WTC11 (cell line): ENCODE data around the gene PLCE1. TPM values are rescaled to one million over a fixed set of nuclear protein-coding genes. Genes with fewer than 3 reads are reported as not detected.

ENCODE experiments used
- ATAC-seq: fragments of 200-7000 bp; cut with Tn5 transposase; 2 replicates; pipeline ENCODE4 v1.10.0; 2021; ENCODE audit warnings: mild to moderate bottlenecking, moderate library complexity
- CTCF ChIA-PET: fragments of 300-600 bp; sonication (Branson Sonifier 250); formaldehyde crosslinking; loops from one replicate; lab custom pipeline; 2021; ENCODE audit warnings: antibody characterized with exemption; lab: Charles Lee
- POLR2A ChIA-PET: fragments of 350-600 bp; sonication (Branson Sonifier 250); formaldehyde crosslinking; loops from one replicate; lab custom pipeline; 2021; ENCODE audit warnings: antibody characterized with exemption; lab: Charles Lee
- DNase-seq: peaks from one replicate; pipeline ENCODE4 v3.0.0; 2021; ENCODE audit warnings: low spot score
- H3K27ac Mint-ChIP-seq: 2 replicates; pipeline ENCODE4 v1.8.0; 2021; ENCODE audit warnings: mixed read lengths
- H3K27me3 Mint-ChIP-seq: 2 replicates; pipeline ENCODE4 v1.8.0; 2021; ENCODE audit warnings: low read depth, mild to moderate bottlenecking, moderate library complexity, mixed read lengths
- H3K36me3 Mint-ChIP-seq: 2 replicates; pipeline ENCODE4 v1.8.0; 2021; ENCODE audit warnings: mixed read lengths
- H3K4me1 Mint-ChIP-seq: 2 replicates; pipeline ENCODE4 v1.8.0; 2022; ENCODE audit warnings: mixed read lengths
- H3K4me3 Mint-ChIP-seq: 2 replicates; pipeline ENCODE4 v1.8.0; 2021; ENCODE audit warnings: mild to moderate bottlenecking, moderate library complexity, mixed read lengths
- H3K9me3 Mint-ChIP-seq: 2 replicates; pipeline ENCODE4 v1.8.0; 2021; ENCODE audit warnings: mixed read lengths
- ATF1 ChIP-seq: sonication (generic); formaldehyde crosslinking; IDR thresholded peaks from 2 replicates; pipeline ENCODE4 v1.8.1; 2023; ENCODE audit warnings: mild to moderate bottlenecking, moderate library complexity, missing genetic modification reagents
- CBFB ChIP-seq: sonication (generic); formaldehyde crosslinking; IDR thresholded peaks from 2 replicates; pipeline ENCODE4 v1.8.1; 2022; ENCODE audit warnings: mild to moderate bottlenecking, low read depth, missing genetic modification reagents
- ELF4 ChIP-seq: sonication (generic); formaldehyde crosslinking; IDR thresholded peaks from 2 replicates; pipeline ENCODE4 v1.8.1; 2022; ENCODE audit warnings: low read depth, mild to moderate bottlenecking, moderate library complexity, missing genetic modification reagents
- EMX1 ChIP-seq: fragments of 250-450 bp; sonication (Bioruptor Pico); IDR thresholded peaks from 2 replicates; pipeline ENCODE4 v1.8.0; 2021; ENCODE audit warnings: mild to moderate bottlenecking
- GABPB1 ChIP-seq: sonication (generic); formaldehyde crosslinking; IDR thresholded peaks from 2 replicates; pipeline ENCODE4 v1.8.1; 2023; ENCODE audit warnings: mild to moderate bottlenecking, missing genetic modification reagents
- GTF2I ChIP-seq: fragments of 250-450 bp; sonication (Bioruptor Pico); conservative IDR thresholded peaks from 2 replicates; pipeline ENCODE4 v1.4.0; 2021; ENCODE audit warnings: mild to moderate bottlenecking
- MYBL2 ChIP-seq: sonication (generic); formaldehyde crosslinking; IDR thresholded peaks from 2 replicates; pipeline ENCODE4 v1.8.1; 2023; ENCODE audit warnings: mild to moderate bottlenecking, moderate library complexity, missing genetic modification reagents
- NFE2L1 ChIP-seq: sonication (generic); formaldehyde crosslinking; IDR thresholded peaks from 2 replicates; pipeline ENCODE4 v1.8.1; 2023; ENCODE audit warnings: missing genetic modification reagents
- NR1H2 ChIP-seq: sonication (generic); formaldehyde crosslinking; IDR thresholded peaks from 2 replicates; pipeline ENCODE4 v1.9.0; 2021; ENCODE audit warnings: mild to moderate bottlenecking, moderate library complexity, missing genetic modification reagents
- PRRX2 ChIP-seq: fragments of 250-450 bp; sonication (Bioruptor Pico); IDR thresholded peaks from 2 replicates; pipeline ENCODE4 v1.8.0; 2021; ENCODE audit warnings: mild to moderate bottlenecking
- RORB ChIP-seq: fragments of 250-450 bp; sonication (Bioruptor Pico); IDR thresholded peaks from 2 replicates; pipeline ENCODE4 v1.9.0; 2021; ENCODE audit warnings: mild to moderate bottlenecking
- SOX15 ChIP-seq: fragments of 250-450 bp; sonication (Bioruptor Pico); IDR thresholded peaks from 2 replicates; pipeline ENCODE4 v1.9.0; 2021; ENCODE audit warnings: mild to moderate bottlenecking
- TCF7 ChIP-seq: sonication (generic); formaldehyde crosslinking; IDR thresholded peaks from 2 replicates; pipeline ENCODE4 v1.8.0; 2022; ENCODE audit warnings: mild to moderate bottlenecking, low read depth, missing genetic modification reagents, moderate library complexity
- TEAD4 ChIP-seq: sonication (generic); formaldehyde crosslinking; IDR thresholded peaks from 2 replicates; pipeline ENCODE4 v1.8.0; 2022; ENCODE audit warnings: mild to moderate bottlenecking, missing genetic modification reagents
- ZNF219 ChIP-seq: sonication (generic); formaldehyde crosslinking; IDR thresholded peaks from 2 replicates; pipeline ENCODE4 v1.8.0; 2023; ENCODE audit warnings: missing genetic modification reagents, mild to moderate bottlenecking, borderline replicate concordance
- ZNF232 ChIP-seq: sonication (generic); formaldehyde crosslinking; IDR thresholded peaks from 2 replicates; pipeline ENCODE4 v1.8.0; 2022; ENCODE audit warnings: mild to moderate bottlenecking, missing genetic modification reagents
- ZNF317 ChIP-seq: sonication (generic); formaldehyde crosslinking; IDR thresholded peaks from 2 replicates; pipeline ENCODE4 v1.8.1; 2023; ENCODE audit warnings: low read depth, mild to moderate bottlenecking, moderate library complexity, missing genetic modification reagents, borderline replicate concordance
- ZNF396 ChIP-seq: fragments of 250-450 bp; sonication (Bioruptor Pico); IDR thresholded peaks from 2 replicates; pipeline ENCODE4 v1.8.0; 2021; ENCODE audit warnings: mild to moderate bottlenecking, moderate library complexity, borderline replicate concordance
- total RNA-seq: library from RNA; stranded (reverse); gene quantifications from 3 replicates; pipeline ENCODE4 v1.2.3, GENCODE V29; 2021
- TF ChIP-seq, protein P1 (sequence below): sonication (generic); formaldehyde crosslinking; IDR thresholded peaks from 2 replicates; pipeline ENCODE4 v1.8.1; 2022; ENCODE audit warnings: mild to moderate bottlenecking, moderate library complexity, missing genetic modification reagents
- TF ChIP-seq, protein P2 (sequence below): fragments of 250-450 bp; sonication (Bioruptor Pico); conservative IDR thresholded peaks from 2 replicates; pipeline ENCODE4 v1.9.0; 2021; ENCODE audit warnings: mild to moderate bottlenecking
- TF ChIP-seq, protein P3 (sequence below): fragments of 250-450 bp; sonication (Bioruptor Pico); IDR thresholded peaks from 2 replicates; pipeline ENCODE4 v1.9.0; 2021; ENCODE audit warnings: mild to moderate bottlenecking
- TF ChIP-seq, protein P4 (sequence below): sonication (generic); formaldehyde crosslinking; IDR thresholded peaks from 2 replicates; pipeline ENCODE4 v1.8.0; 2022; ENCODE audit warnings: mild to moderate bottlenecking, missing genetic modification reagents
- TF ChIP-seq, protein P5 (sequence below): sonication (generic); formaldehyde crosslinking; IDR thresholded peaks from 2 replicates; pipeline ENCODE4 v1.8.1; 2023; ENCODE audit warnings: mild to moderate bottlenecking, missing genetic modification reagents, moderate library complexity
- TF ChIP-seq, protein P6 (sequence below): sonication (generic); formaldehyde crosslinking; IDR thresholded peaks from 2 replicates; pipeline ENCODE4 v1.8.0; 2022; ENCODE audit warnings: mild to moderate bottlenecking, missing genetic modification reagents
- TF ChIP-seq, protein P7 (sequence below): sonication (generic); formaldehyde crosslinking; IDR thresholded peaks from 2 replicates; pipeline ENCODE4 v1.8.1; 2022; ENCODE audit warnings: missing genetic modification reagents, borderline replicate concordance

Gene PLCE1
- total RNA-seq, 1 experiment from 2014 or later: 0.11 TPM

DNA sequence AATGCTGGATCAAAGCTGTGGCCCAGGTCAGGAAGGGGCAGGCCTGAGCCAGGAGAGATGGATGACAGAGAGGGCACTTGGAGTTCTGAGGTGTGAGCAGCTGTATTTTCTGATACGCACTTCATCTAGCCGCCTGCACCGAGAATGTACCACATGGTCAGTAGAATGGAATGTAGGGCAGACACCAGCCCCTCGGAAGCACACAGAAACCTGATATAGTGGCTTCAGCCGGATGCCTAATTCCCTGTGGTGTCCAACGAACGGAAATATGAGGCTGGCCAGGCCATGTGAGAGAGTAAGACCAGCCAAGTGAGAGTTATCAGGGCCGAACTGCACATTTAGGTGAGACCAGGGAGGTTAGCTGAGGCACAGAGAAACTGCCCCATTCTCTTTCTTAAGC lies 46.7 kb upstream of the PLCE1 start:
- CTCF ChIA-PET: interaction anchor here (1.2 kb wide), 1 partner anchor 26 kb away, joined by 5 read pairs; no protein-coding TSS in a partner anchor
- Mint-ChIP-seq H3K36me3 (no peaks in the 10 kb centered on the region), H3K27ac (no peak overlapping the region), H3K27me3 (peaks cover 1% of the 10 kb centered on the region), H3K4me1 (no peaks in the 10 kb centered on the region), H3K4me3 (no peak overlapping the region), H3K9me3 (no peaks in the 10 kb centered on the region)
- DNase-seq (no peak), ATAC-seq (peak; percentile 36)
- TF ChIP-seq ELF4 (CRISPR knock-in tag): no peak
- TF ChIP-seq, protein P1, sequence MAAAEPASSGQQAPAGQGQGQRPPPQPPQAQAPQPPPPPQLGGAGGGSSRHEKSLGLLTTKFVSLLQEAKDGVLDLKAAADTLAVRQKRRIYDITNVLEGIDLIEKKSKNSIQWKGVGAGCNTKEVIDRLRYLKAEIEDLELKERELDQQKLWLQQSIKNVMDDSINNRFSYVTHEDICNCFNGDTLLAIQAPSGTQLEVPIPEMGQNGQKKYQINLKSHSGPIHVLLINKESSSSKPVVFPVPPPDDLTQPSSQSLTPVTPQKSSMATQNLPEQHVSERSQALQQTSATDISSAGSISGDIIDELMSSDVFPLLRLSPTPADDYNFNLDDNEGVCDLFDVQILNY (CRISPR knock-in tag): no peak
- TF ChIP-seq, protein P2, sequence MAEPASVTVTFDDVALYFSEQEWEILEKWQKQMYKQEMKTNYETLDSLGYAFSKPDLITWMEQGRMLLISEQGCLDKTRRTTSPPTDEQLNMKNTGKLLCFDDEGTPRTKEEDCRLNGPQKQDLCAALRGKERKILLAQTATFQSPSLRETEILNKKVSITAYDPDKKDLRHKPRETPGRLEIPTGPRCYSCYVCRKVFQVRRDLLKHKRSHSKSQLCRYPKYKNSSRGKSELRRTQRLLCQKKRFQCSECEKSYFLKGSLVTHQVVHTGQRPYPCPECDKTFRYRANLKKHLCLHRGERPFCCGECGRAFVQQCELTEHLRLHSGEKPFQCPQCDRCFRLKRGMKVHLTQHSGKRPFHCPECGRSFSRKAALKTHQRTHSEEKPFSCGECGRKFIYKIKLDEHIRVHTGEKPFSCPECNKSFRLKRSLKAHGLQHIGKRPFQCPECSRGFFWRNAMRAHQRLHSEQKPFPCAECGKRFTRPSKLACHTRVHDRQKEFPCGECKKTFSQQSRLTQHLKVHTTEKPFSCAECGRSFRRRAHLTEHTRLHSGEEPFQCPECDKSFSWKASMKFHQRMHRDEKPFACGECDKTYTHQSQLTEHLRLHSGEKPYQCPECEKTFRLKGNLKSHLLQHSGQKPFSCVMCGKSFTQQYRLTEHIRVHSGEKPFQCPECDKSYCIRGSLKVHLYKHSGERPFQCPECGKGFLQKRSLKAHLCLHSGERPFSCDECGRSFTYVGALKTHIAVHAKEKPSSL: no peak
- no peak for TF ChIP-seq NFE2L1 (CRISPR knock-in tag)
- TF ChIP-seq RORB (CRISPR knock-in tag): no peak
- TF ChIP-seq NR1H2 (CRISPR knock-in tag): no peak
- no peak for TF ChIP-seq ATF1
- TF ChIP-seq, protein P3, sequence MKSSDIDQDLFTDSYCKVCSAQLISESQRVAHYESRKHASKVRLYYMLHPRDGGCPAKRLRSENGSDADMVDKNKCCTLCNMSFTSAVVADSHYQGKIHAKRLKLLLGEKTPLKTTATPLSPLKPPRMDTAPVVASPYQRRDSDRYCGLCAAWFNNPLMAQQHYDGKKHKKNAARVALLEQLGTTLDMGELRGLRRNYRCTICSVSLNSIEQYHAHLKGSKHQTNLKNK: no peak
- TF ChIP-seq MYBL2 (CRISPR knock-in tag): no peak
- no peak for TF ChIP-seq SOX15 (CRISPR knock-in tag)
- POLR2A ChIA-PET: no interaction called here

DNA sequence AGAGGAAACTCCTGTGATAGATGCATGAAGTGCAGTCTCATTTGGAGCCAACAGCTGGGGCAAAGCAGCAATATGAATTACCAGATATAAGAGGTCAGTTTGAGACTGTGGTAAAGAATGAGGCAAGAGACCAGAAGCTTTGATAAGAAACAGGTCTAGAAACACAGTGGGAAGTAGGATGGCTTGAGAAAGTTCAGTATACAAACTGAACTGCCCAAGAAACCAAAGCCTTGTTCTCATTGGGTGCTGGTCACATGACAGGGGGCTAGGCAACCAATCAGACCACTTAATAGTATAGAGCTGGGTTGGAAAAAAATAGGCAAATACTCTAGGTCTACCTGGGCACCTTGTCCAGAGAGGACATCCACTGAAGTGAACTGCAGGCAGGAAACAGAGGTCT lies 46.2 kb upstream of the PLCE1 start:
- Mint-ChIP-seq H3K4me1 (no peaks in the 10 kb centered on the region), H3K27me3 (no peaks in the 10 kb centered on the region; the same call in 1 of the 2 replicates), H3K36me3 (no peaks in the 10 kb centered on the region), H3K9me3 (no peaks in the 10 kb centered on the region), H3K27ac (no peak overlapping the region), H3K4me3 (no peak overlapping the region)
- ChIA-PET CTCF (interaction anchor here (1.2 to 1.7 kb wide), 2 partner anchors 26 to 30 kb away, joined by 5 read pairs; no protein-coding TSS in a partner anchor), POLR2A (no interaction called here)
- TF ChIP-seq, protein P4, sequence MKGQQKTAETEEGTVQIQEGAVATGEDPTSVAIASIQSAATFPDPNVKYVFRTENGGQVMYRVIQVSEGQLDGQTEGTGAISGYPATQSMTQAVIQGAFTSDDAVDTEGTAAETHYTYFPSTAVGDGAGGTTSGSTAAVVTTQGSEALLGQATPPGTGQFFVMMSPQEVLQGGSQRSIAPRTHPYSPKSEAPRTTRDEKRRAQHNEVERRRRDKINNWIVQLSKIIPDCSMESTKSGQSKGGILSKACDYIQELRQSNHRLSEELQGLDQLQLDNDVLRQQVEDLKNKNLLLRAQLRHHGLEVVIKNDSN (CRISPR knock-in tag): no peak
- TF ChIP-seq, protein P5, sequence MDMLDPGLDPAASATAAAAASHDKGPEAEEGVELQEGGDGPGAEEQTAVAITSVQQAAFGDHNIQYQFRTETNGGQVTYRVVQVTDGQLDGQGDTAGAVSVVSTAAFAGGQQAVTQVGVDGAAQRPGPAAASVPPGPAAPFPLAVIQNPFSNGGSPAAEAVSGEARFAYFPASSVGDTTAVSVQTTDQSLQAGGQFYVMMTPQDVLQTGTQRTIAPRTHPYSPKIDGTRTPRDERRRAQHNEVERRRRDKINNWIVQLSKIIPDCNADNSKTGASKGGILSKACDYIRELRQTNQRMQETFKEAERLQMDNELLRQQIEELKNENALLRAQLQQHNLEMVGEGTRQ: 0 out of 2 replicates have a peak, but pooled peaks have one; percentile 11
- TF ChIP-seq PRRX2: no peak
- ATAC-seq (no peak), DNase-seq (no peak)

DNA sequence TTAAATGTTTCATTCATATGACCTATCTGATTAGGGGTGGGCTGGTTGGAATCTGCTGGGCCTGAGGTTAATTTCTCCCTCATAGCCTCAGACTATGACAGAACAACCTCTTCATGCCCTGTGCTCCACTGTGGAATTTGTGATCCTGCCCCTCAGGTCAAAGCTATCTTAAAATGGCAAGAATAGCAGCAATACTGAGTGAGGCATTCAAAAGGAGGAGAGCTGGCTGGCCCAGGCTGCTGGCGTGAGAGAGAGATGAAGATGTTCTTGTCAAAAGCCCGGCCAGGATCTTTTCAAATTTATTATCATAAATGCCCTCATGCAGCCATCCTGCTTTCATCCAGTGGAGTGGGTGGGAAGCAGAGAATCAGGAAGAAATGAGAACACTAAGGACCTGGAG lies 41.8 kb upstream of the PLCE1 start:
- Mint-ChIP-seq H3K27ac (no peak overlapping the region), H3K4me3 (no peak overlapping the region), H3K27me3 (no peaks in the 10 kb centered on the region; the same call in 1 of the 2 replicates), H3K4me1 (no peaks in the 10 kb centered on the region), H3K9me3 (peaks cover 5% of the 10 kb centered on the region; the same call in 1 of the 2 replicates), H3K36me3 (no peaks in the 10 kb centered on the region)
- ChIA-PET CTCF (no interaction called here), POLR2A (no interaction called here)
- no peak for DNase-seq
- ATAC-seq: no peak
- no peak for TF ChIP-seq GTF2I (CRISPR knock-in tag)
- no peak for TF ChIP-seq TCF7 (CRISPR knock-in tag)
- no peak for TF ChIP-seq TEAD4 (CRISPR knock-in tag)
- no peak for TF ChIP-seq GABPB1
- no peak for TF ChIP-seq ZNF232 (CRISPR knock-in tag)
- TF ChIP-seq ZNF396 (CRISPR knock-in tag): no peak
- TF ChIP-seq ZNF317 (CRISPR knock-in tag): no peak
- no peak for TF ChIP-seq NFE2L1 (CRISPR knock-in tag)
- TF ChIP-seq, protein P6, sequence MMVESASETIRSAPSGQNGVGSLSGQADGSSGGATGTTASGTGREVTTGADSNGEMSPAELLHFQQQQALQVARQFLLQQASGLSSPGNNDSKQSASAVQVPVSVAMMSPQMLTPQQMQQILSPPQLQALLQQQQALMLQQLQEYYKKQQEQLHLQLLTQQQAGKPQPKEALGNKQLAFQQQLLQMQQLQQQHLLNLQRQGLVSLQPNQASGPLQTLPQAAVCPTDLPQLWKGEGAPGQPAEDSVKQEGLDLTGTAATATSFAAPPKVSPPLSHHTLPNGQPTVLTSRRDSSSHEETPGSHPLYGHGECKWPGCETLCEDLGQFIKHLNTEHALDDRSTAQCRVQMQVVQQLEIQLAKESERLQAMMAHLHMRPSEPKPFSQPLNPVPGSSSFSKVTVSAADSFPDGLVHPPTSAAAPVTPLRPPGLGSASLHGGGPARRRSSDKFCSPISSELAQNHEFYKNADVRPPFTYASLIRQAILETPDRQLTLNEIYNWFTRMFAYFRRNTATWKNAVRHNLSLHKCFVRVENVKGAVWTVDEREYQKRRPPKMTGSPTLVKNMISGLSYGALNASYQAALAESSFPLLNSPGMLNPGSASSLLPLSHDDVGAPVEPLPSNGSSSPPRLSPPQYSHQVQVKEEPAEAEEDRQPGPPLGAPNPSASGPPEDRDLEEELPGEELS: no peak
- no peak for TF ChIP-seq CBFB (CRISPR knock-in tag)
- TF ChIP-seq ZNF219 (CRISPR knock-in tag): no peak
- no peak for TF ChIP-seq EMX1
- TF ChIP-seq, protein P7, sequence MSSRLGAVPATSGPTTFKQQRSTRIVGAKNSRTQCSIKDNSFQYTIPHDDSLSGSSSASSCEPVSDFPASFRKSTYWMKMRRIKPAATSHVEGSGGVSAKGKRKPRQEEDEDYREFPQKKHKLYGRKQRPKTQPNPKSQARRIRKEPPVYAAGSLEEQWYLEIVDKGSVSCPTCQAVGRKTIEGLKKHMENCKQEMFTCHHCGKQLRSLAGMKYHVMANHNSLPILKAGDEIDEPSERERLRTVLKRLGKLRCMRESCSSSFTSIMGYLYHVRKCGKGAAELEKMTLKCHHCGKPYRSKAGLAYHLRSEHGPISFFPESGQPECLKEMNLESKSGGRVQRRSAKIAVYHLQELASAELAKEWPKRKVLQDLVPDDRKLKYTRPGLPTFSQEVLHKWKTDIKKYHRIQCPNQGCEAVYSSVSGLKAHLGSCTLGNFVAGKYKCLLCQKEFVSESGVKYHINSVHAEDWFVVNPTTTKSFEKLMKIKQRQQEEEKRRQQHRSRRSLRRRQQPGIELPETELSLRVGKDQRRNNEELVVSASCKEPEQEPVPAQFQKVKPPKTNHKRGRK: no peak
